NCI-H345 treated with DMSO at 0.1 percent for 48 hours (cell line): ENCODE measurements around the gene STK38.

Experiments used
- DNase-seq: peaks from one replicate; lab custom pipeline; 2025; ENCODE audit not compliant: unreplicated experiment; lab: John Stamatoyannopoulos, UW

Gene STK38

DNA sequence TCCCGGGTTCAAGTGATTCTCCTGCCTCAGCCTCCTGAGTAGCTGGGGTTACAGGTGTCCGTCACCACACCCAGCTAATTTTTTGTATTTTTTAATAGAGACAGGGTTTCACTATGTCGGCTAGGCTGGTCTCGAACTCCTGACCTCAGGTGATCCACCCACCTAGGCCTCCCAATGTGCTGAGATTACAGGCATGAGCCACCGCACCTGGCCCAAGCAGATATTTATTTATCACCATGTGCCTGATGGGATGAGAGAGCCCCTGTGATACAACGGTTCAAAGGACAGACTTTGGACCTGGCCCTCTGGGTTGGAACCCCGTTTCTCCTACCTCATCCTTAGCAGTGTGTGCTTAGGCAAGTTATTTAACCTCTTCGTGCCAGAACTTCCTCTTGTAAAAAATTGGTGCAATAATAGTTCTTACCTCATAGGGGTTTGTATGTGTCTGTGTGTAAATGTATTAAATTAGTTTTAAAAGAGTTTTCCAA is 19.2 kb upstream of the STK38 start:
- no peak for DNase-seq

DNA sequence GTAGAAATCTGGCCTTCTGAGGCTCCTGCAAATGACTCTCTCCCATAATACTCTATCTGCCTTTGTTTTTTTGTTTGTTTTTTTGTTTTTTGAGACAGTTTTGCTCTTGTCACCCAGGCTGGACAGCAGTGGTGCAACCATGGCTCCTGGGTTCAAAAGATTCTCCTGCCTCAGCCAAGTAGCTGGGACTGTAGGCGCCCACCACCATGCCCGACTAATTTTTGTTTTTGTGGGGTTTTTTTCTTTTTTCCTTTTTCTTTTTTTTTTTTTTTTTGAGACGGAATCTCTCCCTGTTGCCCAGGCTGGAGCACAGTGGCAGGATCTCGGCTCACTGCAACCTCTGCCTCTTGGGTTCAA is 16.6 kb upstream of the STK38 start:
- DNase-seq = no peak

DNA sequence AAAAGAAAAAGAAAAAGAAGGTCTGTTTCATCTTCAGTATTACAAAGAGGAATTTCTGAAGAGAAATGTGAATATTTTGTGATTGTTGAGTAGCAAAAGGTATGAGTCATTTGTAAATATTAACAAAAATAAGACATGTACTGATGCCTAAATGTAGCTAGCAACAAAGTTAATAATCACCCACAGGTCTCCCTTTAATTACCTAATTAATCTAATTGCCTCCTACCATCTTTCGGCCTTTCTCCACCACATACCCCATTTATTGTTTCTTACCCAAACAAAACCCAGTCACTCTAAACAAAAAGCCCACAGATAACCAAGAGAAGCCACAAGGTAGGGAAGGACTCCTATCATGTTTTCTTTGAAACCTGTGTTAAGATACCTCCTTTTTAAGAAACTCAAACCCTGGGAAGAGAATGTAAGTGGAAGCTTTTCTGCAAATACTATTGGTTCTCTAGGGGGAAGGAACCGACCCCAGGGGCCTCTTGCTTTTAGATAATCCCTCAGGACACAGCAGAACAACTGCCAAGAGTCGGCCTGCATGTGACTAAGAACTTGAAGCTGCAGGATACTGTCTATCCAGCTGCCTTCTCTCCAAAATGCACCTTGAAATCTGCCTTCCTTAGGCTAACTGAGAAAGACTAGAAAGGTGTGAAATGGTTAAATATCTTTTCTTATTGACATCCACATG is 16.1 kb upstream of the STK38 start:
- DNase-seq = no peak

DNA sequence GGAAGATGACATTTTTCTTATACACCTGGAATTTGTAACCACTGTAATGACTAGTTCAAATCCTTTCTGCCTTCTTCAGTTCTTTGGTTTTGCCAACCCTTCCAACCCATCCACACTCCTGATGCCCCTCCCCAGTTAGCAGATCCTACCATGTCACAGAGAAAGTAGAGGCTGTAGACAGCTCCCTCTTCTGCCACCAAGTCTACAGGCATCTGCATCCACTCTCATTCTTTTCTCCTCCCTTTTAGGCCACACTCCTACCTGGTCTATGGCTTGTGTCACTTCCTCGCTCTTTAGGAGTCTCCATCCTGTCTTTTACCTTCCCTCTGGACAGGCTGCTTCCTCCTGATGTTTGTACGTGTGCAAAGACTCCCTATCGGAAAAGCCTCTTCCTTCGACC is 13.5 kb upstream of the STK38 start:
- DNase-seq = no peak

DNA sequence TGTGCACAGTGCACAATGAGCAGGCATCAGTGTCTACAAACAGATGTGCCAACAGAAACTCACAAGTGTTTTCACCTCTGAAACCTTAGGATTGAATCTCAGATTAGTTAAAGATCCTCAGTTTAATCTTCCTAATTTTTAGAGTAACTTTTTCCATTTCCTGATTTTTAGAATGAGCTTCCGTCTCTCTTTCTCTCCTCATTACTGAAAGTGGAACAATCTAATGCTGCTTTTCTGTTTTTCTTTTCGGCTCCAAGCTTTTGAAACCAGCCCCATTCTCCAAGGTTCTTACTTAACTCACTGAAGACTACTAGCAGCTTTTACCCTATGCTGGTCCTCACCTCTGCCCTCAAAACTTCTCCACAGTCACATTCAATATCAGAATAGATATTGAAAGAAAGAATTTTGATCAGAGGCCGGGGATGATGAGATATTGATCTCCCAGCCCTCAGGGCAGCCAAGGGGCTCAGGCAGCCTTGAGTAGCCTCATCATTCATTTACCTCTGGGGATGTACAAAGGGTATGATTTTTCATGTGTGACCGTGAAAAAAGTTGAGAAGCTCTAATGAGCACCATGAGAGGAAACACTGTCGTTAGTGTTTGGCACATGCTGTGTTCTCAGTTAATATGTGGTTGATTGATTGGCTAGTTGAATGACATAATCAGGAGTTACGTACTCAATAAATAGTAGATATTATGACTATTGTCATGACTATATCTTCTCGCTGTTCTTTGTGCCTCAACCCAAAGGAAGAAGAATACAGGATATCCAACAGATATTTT is 11.9 kb upstream of the STK38 start:
- no peak for DNase-seq

DNA sequence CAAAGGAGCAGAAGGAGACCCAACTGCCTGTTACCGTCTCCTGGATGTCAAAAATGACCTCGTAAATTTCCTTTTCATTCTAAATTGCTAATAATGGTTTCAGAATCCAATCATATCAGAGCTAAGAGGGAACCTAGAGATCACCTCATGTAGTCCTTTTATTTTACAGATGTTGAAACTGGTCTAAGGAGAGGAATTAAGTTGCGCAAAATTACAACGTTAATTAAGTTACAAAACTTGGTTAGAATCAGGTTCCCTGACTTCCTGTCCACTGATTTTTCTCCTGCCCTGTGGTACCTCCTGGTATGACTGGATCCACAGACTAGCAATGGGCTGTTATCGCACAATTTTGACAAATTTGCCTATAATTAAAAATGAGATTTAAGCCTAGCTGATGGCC is 9.0 kb upstream of the STK38 start:
- DNase-seq = no peak

DNA sequence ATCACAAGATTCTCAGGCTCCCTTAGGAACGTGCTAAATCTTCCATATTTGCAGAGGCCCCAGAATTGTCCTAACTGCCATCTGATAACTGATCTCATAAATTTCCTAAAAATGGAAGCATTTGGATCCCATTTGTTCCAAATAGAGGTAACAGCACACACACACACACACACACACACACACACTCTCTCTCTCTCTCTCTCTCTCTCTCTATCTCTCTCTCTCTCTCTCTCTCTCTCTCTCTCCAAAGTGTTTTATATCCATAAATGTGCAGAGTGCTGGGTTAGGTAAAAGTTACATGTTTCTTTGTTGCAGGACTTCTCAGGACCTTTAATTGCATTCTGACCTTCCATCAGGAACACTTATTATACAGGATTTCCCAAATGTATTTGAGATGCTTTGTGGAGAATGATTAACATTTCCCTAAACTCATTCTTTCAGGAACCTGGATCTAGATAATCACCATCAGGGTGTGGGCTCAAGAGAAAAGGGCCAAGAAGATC is 8.5 kb upstream of the STK38 start:
- no peak for DNase-seq

DNA sequence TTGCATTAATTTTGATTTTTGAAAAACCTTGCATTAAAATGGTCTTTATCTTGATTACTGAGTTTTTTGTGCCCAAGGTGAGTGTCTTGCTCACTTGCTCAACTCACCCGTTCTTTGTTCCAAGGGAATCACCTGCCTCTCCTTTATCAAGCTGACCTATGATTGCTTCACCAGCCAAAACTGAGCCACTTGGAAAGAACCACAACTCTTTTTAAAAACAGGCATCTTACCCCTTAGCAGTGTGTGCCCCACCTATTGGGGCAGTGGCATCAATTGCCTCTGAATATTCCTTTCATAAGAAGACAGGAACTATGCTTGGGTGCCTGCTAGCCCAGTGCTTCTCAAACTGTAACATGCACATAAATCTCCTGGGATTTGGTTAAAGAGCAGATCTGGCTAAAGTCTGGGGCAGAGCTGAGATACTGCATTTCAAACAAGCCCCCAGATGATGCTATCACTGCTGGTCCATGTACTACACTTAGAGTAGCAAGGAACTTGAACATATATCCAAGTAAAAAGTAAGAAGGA is 3.3 kb upstream of the STK38 start:
- no peak for DNase-seq

DNA sequence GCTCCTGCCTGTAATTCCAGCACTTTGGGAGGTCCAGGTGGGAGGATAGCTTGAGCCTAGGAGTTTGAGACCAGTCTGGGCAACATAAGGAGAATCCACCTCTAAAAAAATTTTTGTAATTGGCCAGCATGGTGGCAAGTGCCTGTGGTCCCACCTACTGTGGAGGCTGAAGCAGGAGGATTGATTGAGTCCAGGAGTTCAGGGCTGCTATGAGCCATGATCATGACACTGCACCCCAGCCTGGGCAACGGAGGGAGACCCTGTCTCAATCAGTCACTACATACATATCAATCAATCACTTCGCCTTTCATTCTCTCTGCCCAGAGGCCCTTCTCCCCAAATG is 1.1 kb upstream of the STK38 start:
- no peak for DNase-seq

DNA sequence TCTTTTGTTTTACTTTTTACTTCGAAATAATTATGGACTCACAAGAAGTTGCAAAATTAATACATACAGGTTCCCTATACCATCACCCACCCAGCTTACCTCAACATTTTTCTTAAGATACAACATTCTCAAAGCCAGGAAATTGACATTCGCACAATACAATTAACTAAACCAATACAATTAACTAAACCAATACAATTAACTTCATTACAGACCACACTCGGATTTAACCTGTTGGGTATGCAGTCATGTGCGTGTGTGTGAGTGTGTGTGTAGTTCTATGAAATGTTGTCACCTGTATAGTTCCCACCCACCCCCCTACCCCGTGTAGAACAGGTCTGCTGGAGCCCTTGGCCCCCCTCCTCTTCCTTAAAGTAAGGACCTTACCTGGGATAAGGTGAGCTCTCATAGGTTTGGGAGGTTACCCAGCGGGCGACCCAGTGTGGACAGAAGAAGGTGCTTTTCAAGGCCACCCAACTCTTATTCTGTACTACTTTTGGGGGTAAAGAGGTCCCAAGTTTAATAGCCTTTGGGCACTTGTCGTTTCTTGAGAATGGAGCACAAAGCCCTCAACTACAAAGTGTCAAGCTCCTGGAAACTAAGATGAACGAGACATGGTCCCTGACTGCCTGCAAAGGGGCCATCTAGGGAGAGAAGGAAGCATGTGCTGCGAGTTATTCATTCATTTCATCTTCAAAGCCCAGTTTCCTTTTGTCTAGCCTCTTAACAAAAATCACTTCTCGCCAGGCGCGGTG is 544 bp upstream of the STK38 start:
- no peak for DNase-seq

DNA sequence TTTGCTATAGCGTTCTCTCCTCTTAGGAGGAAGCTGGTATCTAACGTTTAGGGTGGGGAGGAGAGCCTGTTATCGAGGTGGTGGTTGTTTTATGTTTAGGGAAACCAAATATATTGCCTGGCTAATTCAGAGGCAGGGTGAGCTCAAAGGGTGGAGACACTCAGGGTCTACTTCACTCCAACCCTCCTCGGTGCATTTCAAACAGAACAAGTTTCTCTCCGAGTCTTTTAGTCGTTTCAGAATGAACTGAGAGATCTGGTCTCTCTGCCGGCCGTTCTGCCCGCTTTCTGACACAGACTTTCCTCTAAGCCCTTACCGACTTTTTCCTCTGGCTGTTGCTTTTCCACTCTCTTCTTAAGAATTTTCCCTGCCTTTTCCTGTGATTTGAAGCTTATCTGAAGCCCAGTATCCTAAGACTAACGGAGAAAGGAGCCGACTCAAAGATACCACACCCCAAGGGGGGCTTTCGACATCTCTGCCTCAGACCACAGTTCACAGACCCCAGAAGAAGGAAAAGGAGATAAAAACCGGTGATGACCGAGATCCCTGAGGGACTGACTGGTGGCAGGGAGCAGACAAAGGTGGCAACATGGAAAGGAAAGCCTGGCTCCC is 865 bp downstream of the STK38 start:
- peak; percentile 24 for DNase-seq

DNA sequence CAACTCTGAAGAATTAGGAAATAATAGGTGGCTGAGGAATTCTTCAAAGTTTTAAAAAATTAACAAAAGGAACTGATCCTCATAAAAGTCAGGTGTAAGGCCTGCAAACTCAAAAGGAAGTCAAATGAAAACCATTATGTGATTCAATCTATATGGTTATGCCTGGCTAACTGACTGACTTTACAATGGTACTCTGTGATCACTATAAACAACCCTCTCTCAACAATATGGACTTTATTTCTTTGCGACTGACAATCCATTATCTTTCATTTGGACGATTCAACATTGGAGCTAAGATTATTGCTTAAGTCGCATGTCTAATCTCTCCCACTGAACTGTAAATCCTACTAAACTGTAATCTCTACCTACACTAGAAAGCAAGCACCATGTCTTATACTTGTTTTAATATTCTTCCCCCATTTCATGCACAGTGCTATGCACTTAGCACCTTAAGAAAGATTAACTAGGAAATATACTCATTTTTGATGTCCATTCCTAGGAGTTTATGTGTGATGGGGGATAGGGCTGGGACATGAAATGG is 1.4 kb downstream of the STK38 start:
- DNase-seq = no peak

DNA sequence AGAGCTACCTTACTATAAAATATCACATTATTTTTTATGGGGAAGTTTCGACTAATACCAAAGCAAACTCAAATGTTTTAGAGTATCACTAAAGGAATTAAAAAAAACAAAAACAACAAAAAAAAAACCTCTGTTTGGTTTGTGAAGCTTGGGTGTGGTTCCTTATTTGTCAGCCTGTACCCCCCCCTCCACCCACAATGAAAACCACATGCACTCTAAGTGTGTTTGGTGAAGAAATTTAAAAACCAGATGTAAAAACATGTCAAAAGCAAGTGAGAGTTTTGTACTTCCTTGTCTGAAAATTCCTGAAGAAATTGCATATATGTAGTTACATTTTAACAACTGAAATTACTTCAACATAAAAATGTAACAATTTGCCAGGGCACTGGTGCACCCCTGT is 3.1 kb downstream of the STK38 start:
- DNase-seq = no peak

DNA sequence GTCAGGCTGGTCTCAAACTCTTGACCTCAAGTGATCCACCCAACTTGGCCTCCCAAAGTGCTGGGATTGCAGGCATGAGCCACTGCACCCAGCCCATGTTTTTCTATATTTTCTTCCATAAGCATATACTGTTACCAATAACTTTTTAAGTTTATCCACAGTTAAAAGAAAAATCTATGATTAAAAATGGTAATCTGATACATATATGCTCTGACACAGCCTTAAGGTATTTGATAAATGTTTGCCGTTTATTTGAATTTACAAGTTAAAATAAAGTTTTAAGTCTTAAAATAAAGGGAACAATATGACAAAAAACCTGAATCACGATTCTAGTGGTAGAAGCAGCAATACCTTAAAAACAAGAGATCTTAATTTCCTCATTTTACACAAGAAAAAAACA is 5.2 kb downstream of the STK38 start:
- no peak for DNase-seq

DNA sequence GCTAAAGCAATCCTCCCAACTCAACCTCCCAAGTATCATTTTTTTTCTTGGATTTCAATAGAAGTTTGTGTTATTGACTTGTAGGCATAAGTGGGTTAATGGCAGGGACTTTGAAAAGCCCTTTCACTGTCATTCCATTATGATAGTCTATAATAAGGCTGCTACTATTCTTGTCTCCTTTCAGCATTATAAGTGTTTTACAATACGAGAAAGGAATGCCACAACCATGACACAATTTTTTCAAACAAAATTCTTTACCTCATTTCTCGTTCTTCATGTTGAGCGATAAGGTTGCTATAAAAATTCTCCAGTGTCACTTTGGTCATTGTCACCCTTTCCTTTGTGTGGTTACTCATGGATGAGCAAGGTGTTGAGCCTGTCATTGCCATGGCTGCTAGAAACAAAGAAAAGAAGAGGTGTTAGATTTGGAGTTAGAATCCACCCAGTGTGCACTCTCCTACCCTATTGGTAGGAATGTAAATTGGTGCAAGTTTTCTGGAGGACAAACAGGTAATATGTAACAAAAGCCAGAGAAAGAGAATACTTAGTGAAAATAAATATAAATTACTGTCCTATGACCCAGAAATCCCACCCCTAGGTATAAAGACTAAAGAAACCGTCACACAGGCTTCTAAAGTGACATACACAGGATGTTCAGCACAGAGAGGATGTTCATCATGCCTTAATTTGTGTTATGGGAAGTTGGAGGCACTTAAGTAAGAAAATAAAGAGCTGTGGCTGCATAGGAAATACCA is 7.3 kb downstream of the STK38 start:
- no peak for DNase-seq

DNA sequence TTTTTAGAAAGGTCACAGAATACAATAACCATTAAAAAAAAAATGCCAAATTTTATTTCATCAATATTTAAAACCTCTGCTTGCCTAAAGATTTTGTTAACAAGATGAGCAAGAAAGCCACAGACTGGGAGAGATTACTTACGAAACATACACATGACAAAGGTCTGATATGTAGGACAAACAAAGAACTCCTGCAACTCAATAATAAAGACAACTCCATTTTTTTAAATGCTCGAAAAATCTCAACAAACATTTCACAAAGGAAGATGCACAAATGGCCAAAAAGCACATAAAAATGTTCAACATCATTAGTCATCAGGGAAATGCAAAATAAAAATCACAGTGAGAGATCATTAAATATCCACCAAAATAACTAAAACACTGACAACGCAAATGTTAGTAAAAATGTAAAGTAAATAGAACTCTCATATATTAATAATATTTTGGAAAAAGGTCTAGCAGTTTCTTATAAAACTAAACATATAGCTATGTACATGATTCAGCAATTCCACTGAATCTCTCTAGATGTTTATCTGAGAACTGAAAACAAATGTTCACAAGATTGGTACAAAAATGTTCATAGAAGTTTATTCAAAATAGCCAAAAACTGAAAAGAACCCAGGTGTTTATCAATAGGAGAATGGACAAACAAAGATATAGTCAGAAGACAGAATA is 10.3 kb downstream of the STK38 start:
- no peak for DNase-seq

DNA sequence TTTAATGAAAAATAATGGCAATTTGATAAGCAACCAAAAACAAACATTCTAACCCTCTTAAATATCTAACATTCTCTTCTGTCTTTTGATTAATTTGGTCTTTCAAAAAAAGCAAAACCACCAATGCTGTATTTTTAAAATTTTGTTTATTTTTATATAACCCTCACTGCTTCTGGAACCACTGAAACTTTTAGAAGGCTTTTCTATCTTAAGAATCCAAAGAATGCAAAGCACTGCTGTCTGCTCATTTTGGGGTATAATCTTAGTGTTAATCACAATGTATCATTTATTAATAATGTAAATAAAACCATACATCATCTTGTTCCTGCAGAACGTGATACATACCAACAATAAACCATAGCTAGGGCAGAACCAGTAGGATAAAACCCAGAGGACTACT is 14.0 kb downstream of the STK38 start:
- no peak for DNase-seq

DNA sequence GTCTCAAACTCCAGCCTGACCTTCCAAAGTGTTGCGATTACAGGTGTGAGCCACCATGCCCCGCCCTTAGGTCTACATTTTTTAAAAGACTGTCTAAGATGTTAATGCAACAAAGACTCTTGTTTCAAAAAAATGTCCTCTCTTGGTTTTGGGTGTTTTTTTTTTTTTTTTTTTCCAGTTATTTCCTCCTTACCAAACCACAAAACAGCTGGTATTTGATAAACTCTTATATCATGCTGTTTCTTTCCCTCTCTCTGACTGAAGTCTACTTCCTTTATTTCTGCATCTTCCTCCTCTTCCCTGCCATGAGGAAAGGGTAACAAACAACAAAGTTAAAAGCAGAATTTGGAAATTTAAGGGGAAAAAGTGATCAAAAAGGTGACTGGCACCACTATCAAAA is 21.2 kb downstream of the STK38 start:
- no peak for DNase-seq

DNA sequence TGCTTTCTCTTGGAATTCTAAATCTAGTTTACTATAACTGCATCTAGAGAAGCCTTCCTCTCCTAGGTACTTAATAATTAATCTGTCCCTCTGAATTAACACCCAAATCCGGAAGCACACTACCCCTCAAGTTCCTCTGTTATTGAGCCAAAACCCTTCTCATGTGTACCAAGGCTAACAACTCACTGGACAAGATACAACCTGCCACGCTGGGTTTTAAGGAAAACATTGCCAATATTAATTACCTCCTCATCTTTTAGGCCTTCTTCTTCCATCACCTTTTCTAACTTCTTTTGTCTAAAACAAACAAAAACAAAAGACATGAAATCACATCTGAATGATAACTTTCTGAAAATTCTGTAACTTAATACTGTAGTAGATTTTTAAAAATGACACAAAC is 21.9 kb downstream of the STK38 start:
- DNase-seq = no peak

DNA sequence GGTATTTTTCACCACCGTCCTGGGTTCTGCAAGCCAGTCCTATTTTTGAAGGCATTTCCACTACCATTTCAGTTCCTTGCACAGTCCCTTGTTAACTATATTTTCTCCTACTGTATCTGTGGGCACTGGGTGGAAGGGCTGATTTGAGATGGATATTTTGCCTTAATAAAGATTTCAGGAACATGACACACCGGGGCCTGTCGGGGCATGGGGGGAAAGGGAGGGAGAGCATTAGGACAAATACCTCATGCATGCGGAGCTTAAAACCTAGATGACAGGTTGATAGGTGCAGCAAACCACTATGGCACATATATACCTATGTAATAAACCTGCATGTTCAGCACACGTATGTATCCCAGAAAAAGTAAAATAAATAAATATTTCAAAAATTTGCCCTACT is 22.4 kb downstream of the STK38 start:
- no peak for DNase-seq
